Measurements from ENCODE around the gene IL24.
"Not testable (repeated sequence)": the region's sequence is repeated elsewhere in the genome, so short reads cannot be mapped to it uniquely, and the experiment has no call there.

Gene IL24

GRCh38 chr1:206897175-206897574 lies at the start of gene IL24:
IL24 (plus strand) TSS chr1:206897443; CDS start chr1:206897833, 390 bp downstream.
- no peak for DNase-seq

- DNase-seq: no peak
These were observed 49.3 kb upstream of the IL24 start for GRCh38 chr1:206847946-206848345.

GRCh38 chr1:206850401-206850800 lies 46.8 kb upstream of the IL24 start:
- no peak for DNase-seq

- no peak for DNase-seq
These were observed 45.8 kb upstream of the IL24 start for GRCh38 chr1:206851341-206852010.

- DNase-seq: not testable (repeated sequence)
These were observed 44.6 kb upstream of the IL24 start for GRCh38 chr1:206852662-206853061.

GRCh38 chr1:206853696-206854095 lies 43.5 kb upstream of the IL24 start:
- DNase-seq: not testable (repeated sequence)

- DNase-seq: no peak
These were observed 42.7 kb upstream of the IL24 start for GRCh38 chr1:206854401-206855129.

- no peak for DNase-seq
These were observed 41.4 kb upstream of the IL24 start for GRCh38 chr1:206855859-206856258.

- no peak for DNase-seq
These were observed 40.4 kb upstream of the IL24 start for GRCh38 chr1:206856674-206857464.

GRCh38 chr1:206859082-206859521 lies 38.1 kb upstream of the IL24 start:
- no peak for DNase-seq

GRCh38 chr1:206860165-206860564 lies 37.1 kb upstream of the IL24 start:
- no peak for DNase-seq

GRCh38 chr1:206863266-206863665 lies 34.0 kb upstream of the IL24 start:
- DNase-seq: no peak

GRCh38 chr1:206864939-206865671 lies 32.1 kb upstream of the IL24 start, which contains the start of gene IL20:
IL20 (plus strand) TSS chr1:206865623; CDS start chr1:206865853, 230 bp downstream.
- no peak for DNase-seq

GRCh38 chr1:206866062-206866461 lies 31.2 kb upstream of the IL24 start:
- no peak for DNase-seq

- no peak for DNase-seq
These were observed 30.0 kb upstream of the IL24 start for GRCh38 chr1:206867239-206867638.

- no peak for DNase-seq
These were observed 29.5 kb upstream of the IL24 start for GRCh38 chr1:206867716-206868115.

GRCh38 chr1:206868264-206868663 lies 29.0 kb upstream of the IL24 start:
- no peak for DNase-seq

- no peak for DNase-seq
These were observed 25.1 kb upstream of the IL24 start for GRCh38 chr1:206872139-206872538.

GRCh38 chr1:206873603-206874188 lies 23.5 kb upstream of the IL24 start:
- no peak for DNase-seq

- no peak for DNase-seq
These were observed 21.4 kb upstream of the IL24 start for GRCh38 chr1:206875752-206876377.

- no peak for DNase-seq
These were observed 18.8 kb upstream of the IL24 start for GRCh38 chr1:206878456-206878855.

GRCh38 chr1:206880314-206880713 lies 16.9 kb upstream of the IL24 start:
- no peak for DNase-seq
